ENCODE data around the gene NRXN2.

Gene NRXN2

DNA sequence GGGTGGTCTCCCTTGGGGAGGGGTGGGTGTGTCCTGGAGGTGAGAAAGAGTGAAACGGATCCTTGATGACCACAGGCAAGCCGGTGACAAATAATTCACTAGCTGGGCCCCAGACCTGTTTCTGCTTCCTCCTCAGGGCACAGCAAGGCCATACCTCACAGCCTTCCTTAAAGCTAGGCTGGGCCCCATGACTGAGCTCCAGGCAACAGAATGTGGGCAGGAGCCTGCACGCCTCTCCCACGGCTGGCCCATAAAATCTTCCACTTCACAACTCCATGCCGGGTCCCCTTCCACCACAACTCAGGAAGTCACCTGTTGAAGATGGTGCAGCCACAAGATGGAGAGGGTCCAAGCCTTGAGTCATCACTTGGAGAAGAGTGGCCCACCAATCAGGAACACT is 108.1 kb downstream of the NRXN2 start:
- H4K91ac ChIP-seq (ENCODE audit: low read depth, low read length, poor library complexity), result no peak overlapping the region
- no peak overlapping the region for H4K8ac ChIP-seq (ENCODE audit: low read depth, low read length)
- H2BK5ac ChIP-seq (ENCODE audit: low read length), result no peak overlapping the region
- H3K4me2 ChIP-seq (ENCODE audit: insufficient read depth, low read length, poor library complexity, severe bottlenecking), result no peak overlapping the region
- H3K36me3 ChIP-seq (replicated peaks in 1 of 2; ENCODE audit: control insufficient read depth in 2 of 2, insufficient read depth in 2 of 2, low read length in 2 of 2), result peaks cover 2 to 8% of the 10 kb centered on the region in 2 donors
- WGBS, 2 donors (ENCODE audit: extremely low coverage in 2 of 2, insufficient read length in 2 of 2, insufficient replicate concordance in 1 of 2), result no CpG with 5 or more reads among the region's 5 CpGs
- peaks cover 4 to 9% of the 10 kb centered on the region in 2 donors for H3K4me1 ChIP-seq (ENCODE audit: control insufficient read depth in 2 of 2, insufficient read depth in 1 of 2, low read depth in 1 of 2, low read length in 2 of 2)
- H3K14ac ChIP-seq (ENCODE audit: low read length), result no peak overlapping the region
- no peak overlapping the region for H3K9ac ChIP-seq (ENCODE audit: low read depth, low read length, poor library complexity)
- no peak overlapping the region for H2BK12ac ChIP-seq (ENCODE audit: low read length)
- no peak overlapping the region for H3K4ac ChIP-seq (ENCODE audit: low read length)
- no peaks in the 10 kb centered on the region for H3K27me3 ChIP-seq (ENCODE audit: control insufficient read depth in 3 of 3, insufficient read depth in 3 of 3, low read depth in 1 of 3, low read length in 3 of 3)
- no peak overlapping the region for H2AK5ac ChIP-seq (ENCODE audit: low read depth, low read length)
- no peak overlapping the region for H2BK120ac ChIP-seq (ENCODE audit: low read depth, low read length)
- peaks cover 0 to 2% of the 10 kb centered on the region in 2 donors for H3K9me3 ChIP-seq (replicated peaks in 1 of 2; ENCODE audit: control insufficient read depth in 2 of 2, insufficient read depth in 1 of 2, low read depth in 1 of 2, low read length in 2 of 2)
- no peak overlapping the region for H2AFZ ChIP-seq (ENCODE audit: low read length)
- H3K4me3 ChIP-seq (ENCODE audit: low read length in 2 of 2), result no peak overlapping the region
- H3K79me1 ChIP-seq (ENCODE audit: low read depth, low read length), result no peaks in the 10 kb centered on the region
- no peak overlapping the region for H3K18ac ChIP-seq (ENCODE audit: low read length)
- H3K23ac ChIP-seq (ENCODE audit: low read depth, low read length, poor library complexity), result no peak overlapping the region
- H2BK15ac ChIP-seq (ENCODE audit: low read length), result no peak overlapping the region
- DNase-seq (ENCODE audit: low spot score), result no peak
- no peak overlapping the region for H3K27ac ChIP-seq (replicated peaks; ENCODE audit: low read length)

DNA sequence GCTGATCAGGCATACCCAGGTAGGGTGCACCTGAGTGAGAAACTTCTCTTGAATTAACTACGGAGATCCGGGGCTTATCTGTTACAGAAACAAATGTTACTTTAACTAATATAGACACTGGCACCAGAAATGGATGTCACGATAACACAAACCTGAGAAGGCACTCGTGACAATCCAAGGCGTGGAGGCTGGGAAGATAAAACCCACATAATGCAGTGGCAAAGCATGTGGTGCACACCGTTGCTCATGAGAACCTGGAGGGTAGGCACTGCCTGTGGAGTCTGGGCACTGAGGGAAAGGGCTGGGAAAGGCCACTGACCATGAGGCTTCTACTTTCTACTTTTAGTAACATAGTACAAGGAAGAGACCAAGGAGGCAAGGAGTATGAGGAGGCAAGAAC is 109.3 kb downstream of the NRXN2 start:
- no peak overlapping the region for H3K23ac ChIP-seq (ENCODE audit: low read depth, low read length, poor library complexity)
- H3K4ac ChIP-seq (ENCODE audit: low read length), result no peak overlapping the region
- WGBS, 2 donors (ENCODE audit: extremely low coverage in 2 of 2, insufficient read length in 2 of 2, insufficient replicate concordance in 1 of 2), result no CpG with 5 or more reads among the region's 6 CpGs
- H3K4me2 ChIP-seq (ENCODE audit: insufficient read depth, low read length, poor library complexity, severe bottlenecking), result no peak overlapping the region
- H2BK15ac ChIP-seq (ENCODE audit: low read length), result no peak overlapping the region
- no peak overlapping the region for H4K91ac ChIP-seq (ENCODE audit: low read depth, low read length, poor library complexity)
- no peaks in the 10 kb centered on the region for H3K27me3 ChIP-seq (ENCODE audit: control insufficient read depth in 3 of 3, insufficient read depth in 3 of 3, low read depth in 1 of 3, low read length in 3 of 3)
- H3K36me3 ChIP-seq (replicated peaks in 1 of 2; ENCODE audit: control insufficient read depth in 2 of 2, insufficient read depth in 2 of 2, low read length in 2 of 2), result peaks cover 2 to 8% of the 10 kb centered on the region in 2 donors
- no peak overlapping the region for H2BK12ac ChIP-seq (ENCODE audit: low read length)
- H3K79me1 ChIP-seq (ENCODE audit: low read depth, low read length), result no peaks in the 10 kb centered on the region
- no peak for DNase-seq (ENCODE audit: low spot score)
- H4K8ac ChIP-seq (ENCODE audit: low read depth, low read length), result no peak overlapping the region
- H3K18ac ChIP-seq (ENCODE audit: low read length), result no peak overlapping the region
- no peak overlapping the region for H3K9ac ChIP-seq (ENCODE audit: low read depth, low read length, poor library complexity)
- H3K9me3 ChIP-seq (replicated peaks in 1 of 2; ENCODE audit: control insufficient read depth in 2 of 2, insufficient read depth in 1 of 2, low read depth in 1 of 2, low read length in 2 of 2), result peaks cover 0 to 2% of the 10 kb centered on the region in 2 donors
- no peak overlapping the region for H3K27ac ChIP-seq (replicated peaks; ENCODE audit: low read length)
- H3K4me1 ChIP-seq (ENCODE audit: control insufficient read depth in 2 of 2, insufficient read depth in 1 of 2, low read depth in 1 of 2, low read length in 2 of 2), result peaks cover 3 to 10% of the 10 kb centered on the region in 2 donors
- no peak overlapping the region for H2AK5ac ChIP-seq (ENCODE audit: low read depth, low read length)
- H3K4me3 ChIP-seq (ENCODE audit: low read length in 2 of 2), result no peak overlapping the region
- no peak overlapping the region for H2BK120ac ChIP-seq (ENCODE audit: low read depth, low read length)
- no peak overlapping the region for H2BK5ac ChIP-seq (ENCODE audit: low read length)
- no peak overlapping the region for H3K14ac ChIP-seq (ENCODE audit: low read length)
- no peak overlapping the region for H2AFZ ChIP-seq (ENCODE audit: low read length)

DNA sequence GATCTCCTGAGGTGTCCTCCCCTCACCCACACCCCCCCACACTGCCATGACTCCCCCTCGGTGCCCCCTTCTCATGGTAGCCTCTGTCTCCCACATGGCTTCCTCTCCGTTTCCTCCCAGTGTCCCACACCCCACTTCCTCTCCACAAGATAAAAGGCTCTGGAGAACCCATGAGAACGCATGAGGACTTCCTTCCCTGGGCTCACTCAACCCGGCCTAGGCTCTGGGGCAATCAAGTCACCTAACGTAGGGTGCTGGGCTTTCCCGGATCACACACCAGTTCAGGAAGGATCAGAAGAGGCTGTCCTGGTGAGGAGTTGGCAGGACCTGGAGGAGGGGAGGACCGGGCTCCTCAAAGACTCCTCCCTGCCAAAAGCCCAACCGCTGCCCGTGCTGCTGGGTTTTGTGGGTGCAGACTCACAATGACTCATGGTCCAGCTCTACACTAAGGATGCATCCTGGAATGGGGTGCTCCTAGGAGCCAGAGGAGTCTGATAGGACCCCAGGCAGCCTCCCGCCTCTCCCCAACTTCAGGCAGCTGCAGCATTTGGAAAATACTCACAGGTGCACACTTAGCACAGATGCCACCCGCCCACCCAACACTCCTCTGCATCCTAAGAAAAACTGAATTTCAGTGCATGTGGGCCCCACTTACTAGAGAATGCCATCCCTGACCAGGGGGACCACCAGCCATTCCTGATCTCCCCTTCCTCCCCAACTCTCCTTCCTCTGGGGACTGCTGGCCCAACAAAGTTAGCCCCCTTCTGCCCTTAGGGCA is 110.9 kb downstream of the NRXN2 start:
- Histone ChIP-seq H3K4me1 (ENCODE audit: control insufficient read depth in 2 of 2, insufficient read depth in 1 of 2, low read depth in 1 of 2, low read length in 2 of 2) (peaks cover 6 to 12% of the 10 kb centered on the region in 2 donors), H4K8ac (ENCODE audit: low read depth, low read length) (no peak overlapping the region), H3K23ac (ENCODE audit: low read depth, low read length, poor library complexity) (no peak overlapping the region), H3K18ac (ENCODE audit: low read length) (no peak overlapping the region), H2BK12ac (ENCODE audit: low read length) (no peak overlapping the region), H3K36me3 (replicated peaks in 1 of 2; ENCODE audit: control insufficient read depth in 2 of 2, insufficient read depth in 2 of 2, low read length in 2 of 2) (peaks cover 2 to 8% of the 10 kb centered on the region in 2 donors), H2AFZ (ENCODE audit: low read length) (no peak overlapping the region), H3K4me3 (ENCODE audit: low read length in 2 of 2) (no peak overlapping the region), H3K79me1 (ENCODE audit: low read depth, low read length) (no peaks in the 10 kb centered on the region), H2BK15ac (ENCODE audit: low read length) (no peak overlapping the region), H2BK120ac (ENCODE audit: low read depth, low read length) (no peak overlapping the region), H3K27me3 (ENCODE audit: control insufficient read depth in 3 of 3, insufficient read depth in 3 of 3, low read depth in 1 of 3, low read length in 3 of 3) (no peaks in the 10 kb centered on the region), H4K91ac (ENCODE audit: low read depth, low read length, poor library complexity) (no peak overlapping the region), H3K14ac (ENCODE audit: low read length) (no peak overlapping the region), H2BK5ac (ENCODE audit: low read length) (no peak overlapping the region), H3K27ac (replicated peaks; ENCODE audit: low read length) (no peak overlapping the region), H3K9me3 (replicated peaks in 1 of 2; ENCODE audit: control insufficient read depth in 2 of 2, insufficient read depth in 1 of 2, low read depth in 1 of 2, low read length in 2 of 2) (peaks cover 0 to 2% of the 10 kb centered on the region in 2 donors), H2AK5ac (ENCODE audit: low read depth, low read length) (no peak overlapping the region), H3K4ac (ENCODE audit: low read length) (no peak overlapping the region), H3K4me2 (ENCODE audit: insufficient read depth, low read length, poor library complexity, severe bottlenecking) (no peak overlapping the region), H3K9ac (ENCODE audit: low read depth, low read length, poor library complexity) (no peak overlapping the region)
- DNase-seq (ENCODE audit: low spot score), result no peak
- no CpG with 5 or more reads among the region's 11 CpGs for WGBS, 2 donors (ENCODE audit: extremely low coverage in 2 of 2, insufficient read length in 2 of 2, insufficient replicate concordance in 1 of 2)

DNA sequence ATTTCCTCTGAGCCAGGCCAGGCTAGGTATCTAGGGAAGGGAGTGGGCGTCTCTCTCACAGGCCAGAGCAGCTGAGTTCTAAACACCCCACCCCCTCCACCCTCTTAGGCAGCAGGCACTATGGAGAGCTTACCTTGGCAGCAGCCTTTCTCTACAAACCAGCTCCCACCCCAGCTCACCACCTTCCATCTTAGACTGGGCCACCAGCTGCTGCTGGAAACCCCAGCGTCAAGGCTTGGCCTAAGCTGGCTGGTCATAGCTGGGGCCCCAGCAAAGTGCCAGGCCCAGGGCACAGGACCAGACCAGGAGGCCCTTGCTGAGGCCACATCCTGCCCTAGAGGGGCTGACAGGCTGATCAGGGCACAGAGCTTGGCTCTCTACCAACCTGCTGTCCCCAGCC is 111.8 kb downstream of the NRXN2 start:
- Histone ChIP-seq H4K8ac (ENCODE audit: low read depth, low read length) (no peak overlapping the region), H3K4me2 (ENCODE audit: insufficient read depth, low read length, poor library complexity, severe bottlenecking) (no peak overlapping the region), H3K4me1 (ENCODE audit: control insufficient read depth in 2 of 2, insufficient read depth in 1 of 2, low read depth in 1 of 2, low read length in 2 of 2) (peaks cover 6 to 12% of the 10 kb centered on the region in 2 donors), H2AFZ (ENCODE audit: low read length) (no peak overlapping the region), H2BK15ac (ENCODE audit: low read length) (no peak overlapping the region), H3K4me3 (ENCODE audit: low read length in 2 of 2) (no peak overlapping the region), H3K4ac (ENCODE audit: low read length) (no peak overlapping the region), H3K27ac (replicated peaks; ENCODE audit: low read length) (no peak overlapping the region), H3K9me3 (replicated peaks in 1 of 2; ENCODE audit: control insufficient read depth in 2 of 2, insufficient read depth in 1 of 2, low read depth in 1 of 2, low read length in 2 of 2) (peaks cover 0 to 2% of the 10 kb centered on the region in 2 donors), H4K91ac (ENCODE audit: low read depth, low read length, poor library complexity) (no peak overlapping the region), H3K9ac (ENCODE audit: low read depth, low read length, poor library complexity) (no peak overlapping the region), H2AK5ac (ENCODE audit: low read depth, low read length) (no peak overlapping the region), H3K18ac (ENCODE audit: low read length) (peak overlapping the region; percentile 22), H2BK12ac (ENCODE audit: low read length) (no peak overlapping the region), H3K79me1 (ENCODE audit: low read depth, low read length) (no peaks in the 10 kb centered on the region), H2BK120ac (ENCODE audit: low read depth, low read length) (no peak overlapping the region), H2BK5ac (ENCODE audit: low read length) (no peak overlapping the region), H3K36me3 (replicated peaks in 1 of 2; ENCODE audit: control insufficient read depth in 2 of 2, insufficient read depth in 2 of 2, low read length in 2 of 2) (peaks cover 2 to 4% of the 10 kb centered on the region in 2 donors), H3K23ac (ENCODE audit: low read depth, low read length, poor library complexity) (no peak overlapping the region), H3K14ac (ENCODE audit: low read length) (no peak overlapping the region), H3K27me3 (ENCODE audit: control insufficient read depth in 3 of 3, insufficient read depth in 3 of 3, low read depth in 1 of 3, low read length in 3 of 3) (no peaks in the 10 kb centered on the region)
- WGBS, 2 donors (ENCODE audit: extremely low coverage in 2 of 2, insufficient read length in 2 of 2, insufficient replicate concordance in 1 of 2), result no CpG with 5 or more reads among the region's 2 CpGs
- DNase-seq (ENCODE audit: low spot score), result no peak

Measured in neuronal stem cell (in vitro differentiated cells).